ENCODE measurements around the gene ANKRD10. TPM values are rescaled to one million over a fixed set of nuclear protein-coding genes. Genes with fewer than 3 reads are reported as not detected.

Gene ANKRD10
- total RNA-seq, 4 donors from 2014 or later = 37.3 to 51.8 (median 46.9) TPM

GRCh38 chr13:110856942-110857835 is 57.7 kb downstream of the ANKRD10 start:
- no peak overlapping the region for H3K4me3 ChIP-seq (ENCODE audit: low read depth, poor library complexity, severe bottlenecking)
- WGBS, 2 donors = 87% methylated on average over 3 of the region's 3 CpGs
- no peak for DNase-seq (ENCODE audit: low spot score in 2 of 2)

GRCh38 chr13:110855363-110855762 is 59.5 kb downstream of the ANKRD10 start:
- WGBS, 2 donors = 79 to 80% methylated on average over 6 of the region's 6 CpGs
- intact Hi-C loops (cut with DNase I; ENCODE audit: low total_unique reads) = no loop called here
- TF ChIP-seq POLR2A (IDR thresholded peaks at IDR 0.05) = no peak
- no peak overlapping the region for H3K4me3 ChIP-seq (ENCODE audit: low read depth, poor library complexity, severe bottlenecking)
- no peak for DNase-seq (ENCODE audit: low spot score in 2 of 2)

More at GRCh38 chr13:110856942-110857835, 57.7 kb downstream of the ANKRD10 start:
- TF ChIP-seq POLR2A (IDR thresholded peaks at IDR 0.05) (no peak), CTCF (IDR thresholded peaks at IDR 0.05) (no peak)
- intact Hi-C loops (cut with DNase I; ENCODE audit: low total_unique reads) = no loop called here

- no peak for TF ChIP-seq CTCF (IDR thresholded peaks at IDR 0.05)
- no peak for TF ChIP-seq POLR2A (IDR thresholded peaks at IDR 0.05)
- intact Hi-C loops (cut with DNase I; ENCODE audit: low total_unique reads) = no loop called here
- no peak overlapping the region for H3K4me3 ChIP-seq (ENCODE audit: low read depth, poor library complexity, severe bottlenecking)
- no peak for DNase-seq (ENCODE audit: low spot score in 2 of 2)
- 84 to 90% methylated on average over 7 of the region's 7 CpGs for WGBS, 2 donors
These were observed 60.0 kb downstream of the ANKRD10 start for GRCh38 chr13:110854866-110855265.

- WGBS, 2 donors = 70 to 89% methylated on average over 13 to 20 of the region's 20 CpGs
- intact Hi-C loops (cut with DNase I; ENCODE audit: low total_unique reads) = no loop called here
- no peak overlapping the region for H3K4me3 ChIP-seq (ENCODE audit: low read depth, poor library complexity, severe bottlenecking)
- no peak for DNase-seq (ENCODE audit: low spot score in 2 of 2)
- TF ChIP-seq CTCF (IDR thresholded peaks at IDR 0.05) (no peak), POLR2A (IDR thresholded peaks at IDR 0.05) (no peak)
These were observed 61.6 kb downstream of the ANKRD10 start for GRCh38 chr13:110853235-110853721.

- DNase-seq (ENCODE audit: low spot score in 2 of 2) = no peak
- 86% methylated on average over 11 of the region's 11 CpGs for WGBS, 2 donors
- intact Hi-C loops (cut with DNase I; ENCODE audit: low total_unique reads) = no loop called here
- no peak for TF ChIP-seq CTCF (IDR thresholded peaks at IDR 0.05)
- no peak for TF ChIP-seq POLR2A (IDR thresholded peaks at IDR 0.05)
- no peak overlapping the region for H3K4me3 ChIP-seq (ENCODE audit: low read depth, poor library complexity, severe bottlenecking)
These were observed 64.0 kb downstream of the ANKRD10 start for GRCh38 chr13:110850840-110851239.

GRCh38 chr13:110850006-110850405 is 64.9 kb downstream of the ANKRD10 start:
- H3K4me3 ChIP-seq (ENCODE audit: low read depth, poor library complexity, severe bottlenecking) = no peak overlapping the region
- no peak for TF ChIP-seq POLR2A (IDR thresholded peaks at IDR 0.05)
- TF ChIP-seq CTCF (IDR thresholded peaks at IDR 0.05) = no peak
- intact Hi-C loops (cut with DNase I; ENCODE audit: low total_unique reads) = no loop called here
- 39 to 43% methylated on average over 4 of the region's 4 CpGs for WGBS, 2 donors
- DNase-seq (ENCODE audit: low spot score in 2 of 2) = no peak
